Endothelial cell of umbilical vein (primary cell): ENCODE measurements around the gene SMPD1. TPM values are rescaled to one million over a fixed set of nuclear protein-coding genes. Genes with fewer than 3 reads are reported as not detected.

ENCODE experiments used
- BruUV-seq: library from RNA; stranded (reverse); fragments of 400-500 nt; replicated peaks from 2 replicates; lab custom pipeline; 2021; lab: Mats Ljungman, UMichigan
- CTCF ChIA-PET: fragments of 300-600, 350-600 bp; sonication (Branson Sonifier 250); formaldehyde crosslinking; loops from one replicate; lab custom pipeline; 2021; ENCODE audit warnings: antibody characterized with exemption, inconsistent platforms; lab: Charles Lee
- POLR2A ChIA-PET: fragments of 300-600, 350-600 bp; sonication (Branson Sonifier 250); formaldehyde crosslinking; loops from one replicate; lab custom pipeline; 2021; ENCODE audit warnings: antibody characterized with exemption, inconsistent platforms; lab: Charles Lee
- DNase-seq: peaks from one replicate; pipeline ENCODE4 v3.0.0-alpha.2; 2011; ENCODE audit warnings: low read depth, low spot score
- FAIRE-seq: peaks from 2 replicates; lab custom pipeline; 2011; peaks lifted over from hg19 to GRCh38; lab: Jason Lieb, UNC
- H2AFZ ChIP-seq: 2 replicates; pipeline ENCODE4 v1.6.0; 2012; ENCODE audit warnings: low read depth, low read length, control low read depth, inconsistent platforms
- H3K27ac ChIP-seq: 2 replicates; pipeline ENCODE4 v1.5.1; 2011; ENCODE audit warnings: low read depth, mild to moderate bottlenecking, control low read depth, low read length, moderate library complexity; ENCODE audit not compliant: insufficient read depth
- H3K27me3 ChIP-seq, 2 experiments: 2 replicates each; pipeline versions ENCODE4 v1.6.0 to v1.6.1; 2011; ENCODE audit warnings: low read length in 2 of 2, mixed read lengths in 1 of 2; ENCODE audit not compliant: control insufficient read depth in 2 of 2, insufficient read depth in 2 of 2
- H3K36me3 ChIP-seq, 2 experiments: 2 replicates in 1 of 2; 3 replicates in 1 of 2; pipeline ENCODE4 v1.5.1; 2011; ENCODE audit warnings: low read length in 2 of 2, mild to moderate bottlenecking in 1 of 2, moderate library complexity in 1 of 2; ENCODE audit not compliant: control insufficient read depth in 2 of 2, insufficient read depth in 2 of 2; ENCODE audit errors: extremely low read depth in 1 of 2
- H3K4me1 ChIP-seq: 3 replicates; pipeline ENCODE4 v1.5.1; 2011; ENCODE audit warnings: mild to moderate bottlenecking, low read length; ENCODE audit not compliant: control insufficient read depth, insufficient read depth; ENCODE audit errors: extremely low read depth
- H3K4me2 ChIP-seq: 2 replicates; pipeline ENCODE4 v1.6.1; 2011; ENCODE audit warnings: low read length, control low read depth, mixed read lengths; ENCODE audit not compliant: insufficient read depth
- H3K4me3 ChIP-seq, 3 experiments: fragments of 200-600 bp in 1 of 3; sonication (generic), shearing (Covaris generic) in 1 of 3; replicated peaks in 1 of 3; 2 replicates each; pipeline ENCODE4 v1.5.1; 2011 to 2016; ENCODE audit warnings: control low read depth in 3 of 3, low read length in 3 of 3, mild to moderate bottlenecking in 2 of 3, inconsistent platforms in 1 of 3, low read depth in 1 of 3, moderate library complexity in 1 of 3; ENCODE audit not compliant: insufficient read depth in 1 of 3
- H3K79me2 ChIP-seq: 2 replicates; pipeline ENCODE4 v1.6.0; 2012; ENCODE audit warnings: low read length, inconsistent platforms; ENCODE audit not compliant: control insufficient read depth, insufficient read depth
- H3K9ac ChIP-seq: replicated peaks from 2 replicates; pipeline ENCODE3; 2011; ENCODE audit warnings: low read length, control low read depth; ENCODE audit not compliant: insufficient read depth; ENCODE audit errors: extremely low read depth
- H3K9me1 ChIP-seq: replicated peaks from 3 replicates; pipeline ENCODE4 v1.6.0; 2011; ENCODE audit warnings: mild to moderate bottlenecking, low read length; ENCODE audit not compliant: control insufficient read depth, insufficient read depth; ENCODE audit errors: extremely low read depth
- H3K9me3 ChIP-seq: replicated peaks from 2 replicates; pipeline ENCODE4 v1.5.1; 2012; ENCODE audit warnings: low read length, inconsistent platforms; ENCODE audit not compliant: control insufficient read depth, insufficient read depth
- H4K20me1 ChIP-seq: replicated peaks from 2 replicates; pipeline ENCODE3; 2011; ENCODE audit warnings: mild to moderate bottlenecking, low read length; ENCODE audit not compliant: control insufficient read depth, insufficient read depth; ENCODE audit errors: extremely low read depth
- CTCF ChIP-seq, 2 donors: IDR thresholded peaks; 1 replicate in 1 of 2; 2 replicates in 1 of 2; pipeline ENCODE4 v1.5.1; 2011; ENCODE audit warnings: low read length in 2 of 2, mild to moderate bottlenecking in 2 of 2, moderate library complexity in 2 of 2, control low read depth in 1 of 2, inconsistent platforms in 1 of 2, low read depth in 1 of 2; ENCODE audit not compliant: insufficient read depth in 1 of 2; ENCODE audit errors: extremely low read depth in 1 of 2
- EZH2 ChIP-seq: IDR thresholded peaks from 2 replicates; pipeline ENCODE4 v1.6.1; 2012; ENCODE audit warnings: borderline replicate concordance, low read depth, mild to moderate bottlenecking, moderate library complexity, low read length, inconsistent platforms; ENCODE audit not compliant: severe bottlenecking
- FOS ChIP-seq: IDR thresholded peaks from 2 replicates; pipeline ENCODE4 v1.6.1; 2011; ENCODE audit warnings: mild to moderate bottlenecking, low read length, moderate library complexity, borderline replicate concordance; ENCODE audit not compliant: insufficient read depth
- GATA2 ChIP-seq: IDR thresholded peaks from 2 replicates; pipeline ENCODE4 v1.7.0; 2011; ENCODE audit warnings: low read depth, mild to moderate bottlenecking, moderate library complexity, mixed read lengths, low read length; ENCODE audit not compliant: insufficient read length, insufficient read depth
- JUN ChIP-seq: IDR thresholded peaks from 2 replicates; pipeline ENCODE4 v1.6.1; 2011; ENCODE audit warnings: borderline replicate concordance, low read depth; ENCODE audit not compliant: insufficient read length, insufficient read depth
- MAX ChIP-seq: IDR thresholded peaks from 2 replicates; pipeline ENCODE4 v1.6.1; 2011; ENCODE audit not compliant: insufficient read depth, insufficient read length
- MYC ChIP-seq: IDR thresholded peaks from one replicate; pipeline ENCODE4 v1.6.1; 2011; ENCODE audit warnings: mild to moderate bottlenecking, low read depth, low read length
- POLR2A ChIP-seq: IDR thresholded peaks from 2 replicates; pipeline ENCODE4 v1.6.1; 2012; ENCODE audit warnings: low read depth, mild to moderate bottlenecking, control low read depth, low read length
- POLR2AphosphoS5 ChIP-seq: IDR thresholded peaks from 2 replicates; pipeline ENCODE4 v1.6.1; 2012; ENCODE audit warnings: low read depth, mild to moderate bottlenecking, control low read depth, low read length, moderate library complexity; ENCODE audit not compliant: insufficient read depth
- dilution Hi-C: fragments of 300-500 bp; cut with MboI; formaldehyde crosslinking; loops from one replicate; pipeline ENCODE4 v1.15.0; 2019; ENCODE audit warnings: low sequenced_read_pairs; ENCODE audit not compliant: extremely low pct_ligation_motif_present
- intact Hi-C: fragments of 100-400 bp; cut with micrococcal nuclease; formaldehyde crosslinking; loops from one replicate; pipeline ENCODE4 v1.10.0; 2022
- polyA plus RNA-seq, 4 experiments: library from polyadenylated mRNA; depleted of rRNA in 3 of 4; stranded (reverse) in 3 of 4; unstranded in 1 of 4; fragments of >200 nt; gene quantifications; 2 replicates each; pipeline versions ENCODE4 v1.2.1 to v1.2.3, GENCODE V29; 2011 to 2012; ENCODE audit warnings: missing spikeins in 1 of 4
- total RNA-seq: library from RNA; stranded (reverse); gene quantifications from 2 replicates; pipeline ENCODE4 v1.2.3, GENCODE V29; 2021

The SMPD1 gene
- total and polyA plus RNA-seq, 2 donors (not counting 3 experiments of a cell fraction or from before 2014, with no cell fraction given): 58.9 to 93.6 TPM

- H3K4me3 ChIP-seq: no peak overlapping the region
- H3K4me1 ChIP-seq: peaks cover 9% of the 10 kb centered on the region
- H3K9ac ChIP-seq: no peak overlapping the region
- TF ChIP-seq POLR2A (no peak), MYC (no peak), GATA2 (no peak)
- H3K79me2 ChIP-seq: no peaks in the 10 kb centered on the region
- no peak for DNase-seq
- no peak overlapping the region for H3K27ac ChIP-seq
- intact Hi-C loops: no loop called here
- H3K4me2 ChIP-seq: no peak overlapping the region
- FAIRE-seq: no peak
- H2AFZ ChIP-seq: no peak overlapping the region
- no peaks in the 10 kb centered on the region for H4K20me1 ChIP-seq
- H3K9me1 ChIP-seq: no peaks in the 10 kb centered on the region
- no peaks in the 10 kb centered on the region for H3K36me3 ChIP-seq
- ChIA-PET CTCF (interaction anchor here (1.0 to 5.9 kb wide), 2 partner anchors 105 to 106 kb away, joined by 3 to 92 read pairs; no protein-coding TSS in a partner anchor), POLR2A (no interaction called here)
- no peaks in the 10 kb centered on the region for H3K9me3 ChIP-seq
- no TSS peak for BruUV-seq
- H3K27me3 ChIP-seq: peaks cover 2 to 4% of the 10 kb centered on the region in 2 experiments
- dilution Hi-C loops: no loop called here
These were observed 33.7 kb upstream of the SMPD1 start for GRCh38 chr11:6356503-6357055.

- ChIA-PET CTCF (interaction anchor here (0.8 to 1.0 kb wide), 5 partner anchors 38 to 365 kb away, joined by 3 to 4 read pairs (median 3); no protein-coding TSS in a partner anchor), POLR2A (no interaction called here)
- Histone ChIP-seq H3K9me1 (no peaks in the 10 kb centered on the region), H4K20me1 (no peaks in the 10 kb centered on the region), H3K9me3 (no peaks in the 10 kb centered on the region), H3K27ac (no peak overlapping the region), H3K79me2 (no peaks in the 10 kb centered on the region), H3K27me3 (peaks cover 0 to 2% of the 10 kb centered on the region in 2 experiments), H3K4me2 (no peak overlapping the region), H3K36me3 (no peaks in the 10 kb centered on the region), H3K9ac (no peak overlapping the region), H3K4me3 (no peak overlapping the region), H2AFZ (no peak overlapping the region), H3K4me1 (peaks cover 9% of the 10 kb centered on the region)
- intact Hi-C loops: no loop called here
- TF ChIP-seq POLR2A: no peak
- no peak for TF ChIP-seq EZH2
- TF ChIP-seq CTCF (IDR thresholded peaks at IDR 0.05; ENCODE audit: extremely low read depth in 1 of 2, insufficient read depth in 1 of 2, low read depth in 1 of 2, low read length in 2 of 2): no peak
- TF ChIP-seq MAX: no peak
- no peak for TF ChIP-seq GATA2
- no peak for TF ChIP-seq MYC
- TF ChIP-seq POLR2AphosphoS5: no peak
- TF ChIP-seq FOS: no peak
- no peak for TF ChIP-seq JUN
- FAIRE-seq (no peak), DNase-seq (no peak)
- dilution Hi-C loops: no loop called here
- BruUV-seq: no TSS peak
These were observed 33.1 kb upstream of the SMPD1 start for GRCh38 chr11:6357222-6357621.
